AG04449 (cell line): ENCODE measurements around the gene MEDAG.

Experiments
- CTCF ChIA-PET: fragments of 350-600 bp; formaldehyde crosslinking; extraction: SDS; loops from one replicate; lab custom pipeline; 2021; ENCODE audit warnings: antibody characterized with exemption; lab: Yijun Ruan, JAX
- POLR2A ChIA-PET: fragments of 400-600, 350-600 bp; formaldehyde crosslinking; extraction: SDS; loops from one replicate; lab custom pipeline; 2020; ENCODE audit warnings: antibody characterized with exemption, inconsistent platforms; lab: Yijun Ruan, JAX
- DNase-seq: peaks from one replicate; pipeline ENCODE4 v3.0.0-alpha.2; 2010; ENCODE audit warnings: low read depth, low spot score
- H3K4me3 ChIP-seq: 2 replicates; pipeline ENCODE4 v1.5.1; 2011; ENCODE audit warnings: low read depth, mild to moderate bottlenecking, control low read depth, low read length
- CTCF ChIP-seq: IDR thresholded peaks from one replicate; pipeline ENCODE4 v1.5.1; 2011; ENCODE audit warnings: mild to moderate bottlenecking, moderate library complexity, low read length, control low read depth, inconsistent platforms; ENCODE audit not compliant: insufficient read depth; ENCODE audit errors: missing control alignments

The MEDAG gene

GRCh38 chr13:30904043-30904442, 2.0 kb upstream of the MEDAG start:
- TF ChIP-seq CTCF: no peak
- no peak overlapping the region for H3K4me3 ChIP-seq
- ChIA-PET CTCF (interaction anchor here (1.0 to 1.7 kb wide), 2 partner anchors 12 to 38 kb away, joined by 3 to 8 read pairs; no protein-coding TSS in a partner anchor), POLR2A (no interaction called here)
- no peak for DNase-seq

GRCh38 chr13:30906411-30907051, 460 bp downstream of the MEDAG start:
- no peak for TF ChIP-seq CTCF
- ChIA-PET CTCF (interaction anchor here (0.7 to 3.0 kb wide), 3 partner anchors 11 to 138 kb away, joined by 3 to 9 read pairs (median 3); no protein-coding TSS in a partner anchor), POLR2A (interaction anchor here (0.5 kb wide), 1 partner anchor 63 kb away, joined by 3 read pairs; no protein-coding TSS in a partner anchor)
- peak overlapping the region; percentile 23; the same call in 1 of the 2 replicates for H3K4me3 ChIP-seq
- no peak for DNase-seq

- POLR2A ChIA-PET: interaction anchor here (0.5 kb wide), 1 partner anchor 62 kb away, joined by 3 read pairs; no protein-coding TSS in a partner anchor
- H3K4me3 ChIP-seq: no peak overlapping the region
- CTCF ChIA-PET: interaction anchor here (0.7 to 3.0 kb wide), 3 partner anchors 10 to 137 kb away, joined by 3 to 9 read pairs (median 3); no protein-coding TSS in a partner anchor
These were observed 1.2 kb downstream of the MEDAG start for GRCh38 chr13:30907121-30907861.

GRCh38 chr13:30908416-30908980, 2.4 kb downstream of the MEDAG start:
- no peak for TF ChIP-seq CTCF
- H3K4me3 ChIP-seq: no peak overlapping the region
- CTCF ChIA-PET: interaction anchor here (3.0 kb wide), 1 partner anchor 16 kb away, joined by 9 read pairs; no protein-coding TSS in a partner anchor
- POLR2A ChIA-PET: interaction anchor here (0.6 to 0.8 kb wide), 2 partner anchors 16 to 136 kb away, joined by 3 to 4 read pairs; no protein-coding TSS in a partner anchor
- no peak for DNase-seq

More at GRCh38 chr13:30907121-30907861, 1.2 kb downstream of the MEDAG start:
- no peak for TF ChIP-seq CTCF
- no peak for DNase-seq

- TF ChIP-seq CTCF: no peak
- no peak overlapping the region for H3K4me3 ChIP-seq
- POLR2A ChIA-PET: no interaction called here
- CTCF ChIA-PET: no interaction called here
- DNase-seq: no peak
These were observed 4.6 kb downstream of the MEDAG start for GRCh38 chr13:30910676-30911075.
